Activated T-helper 1 cell treated with Interleukin-2 at 50 U/mL for 16 hours (primary cell): ENCODE data around the gene RNASE4.

ENCODE experiments used
- DNase-seq: peaks from one replicate; pipeline ENCODE4 v3.0.0-alpha.2; 2020; ENCODE audit warnings: low read depth

The RNASE4 gene

GRCh38 chr14:20675669-20676068, 8.7 kb upstream of the RNASE4 start:
- no peak for DNase-seq

GRCh38 chr14:20676072-20676471, 8.3 kb upstream of the RNASE4 start:
- no peak for DNase-seq

DNA sequence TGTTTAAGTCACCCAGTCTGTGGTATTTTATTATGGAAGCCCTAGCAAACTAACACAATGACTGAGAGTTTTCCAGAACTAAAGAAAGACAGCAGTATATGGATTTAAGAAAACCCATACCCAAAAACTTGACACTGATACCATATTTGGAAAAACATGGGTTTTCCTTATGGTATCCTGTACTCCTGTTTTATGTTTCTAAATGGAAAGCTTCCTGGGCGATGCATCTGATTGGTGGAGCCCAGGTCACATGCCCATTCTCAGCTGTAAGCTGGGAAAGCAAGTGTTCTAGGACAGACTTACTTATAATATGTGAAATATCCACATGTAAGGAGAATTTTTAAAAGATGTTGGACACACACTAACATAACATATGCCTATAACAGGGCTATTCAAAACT, 4.5 kb upstream of the RNASE4 start:
- DNase-seq = no peak

DNA sequence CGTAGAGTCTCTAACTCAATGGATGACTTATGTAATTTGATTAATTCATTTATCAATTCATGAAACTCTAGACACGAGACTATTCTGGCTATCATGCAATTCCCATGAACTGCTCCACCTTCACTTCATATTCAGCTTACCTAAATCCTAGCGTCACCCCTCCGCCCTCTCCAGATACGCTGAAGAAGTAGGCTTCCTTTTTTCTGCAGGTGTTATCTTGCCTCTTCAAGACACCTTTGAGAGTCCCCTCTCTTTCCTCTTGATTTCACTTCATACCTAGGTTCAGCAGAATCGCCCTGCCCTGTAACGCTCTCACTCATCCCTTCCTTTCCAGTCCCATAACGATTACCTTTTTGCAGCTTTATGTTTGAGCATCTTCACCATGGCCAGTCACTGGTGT, 4.0 kb upstream of the RNASE4 start:
- DNase-seq = no peak

DNA sequence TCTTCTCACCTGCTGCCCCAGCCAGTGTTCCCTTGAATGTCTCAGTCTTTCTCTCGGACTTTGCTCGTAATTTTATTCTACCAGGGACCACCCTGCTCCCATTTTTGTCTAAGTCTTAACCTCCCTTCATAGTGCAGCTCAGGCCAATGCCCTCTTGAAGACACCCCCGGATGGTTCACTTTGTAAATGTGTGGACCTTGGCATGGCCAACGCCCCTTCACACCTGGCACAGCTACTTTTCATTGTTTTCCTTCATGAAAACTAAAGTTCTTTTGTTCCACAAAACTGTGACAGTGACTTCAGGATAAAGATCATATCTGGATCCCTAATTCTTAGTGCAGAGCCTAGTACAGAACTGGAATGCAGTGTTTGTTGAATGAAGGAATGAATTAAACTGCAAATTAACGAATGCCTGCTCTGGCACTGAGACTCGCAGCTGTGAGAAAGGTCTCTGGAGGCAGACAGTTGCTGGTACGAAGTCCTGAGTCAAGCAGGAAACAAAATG, 3.5 kb upstream of the RNASE4 start:
- no peak for DNase-seq

GRCh38 chr14:20681348-20682126, 2.8 kb upstream of the RNASE4 start:
- peak; percentile 67 for DNase-seq

DNA sequence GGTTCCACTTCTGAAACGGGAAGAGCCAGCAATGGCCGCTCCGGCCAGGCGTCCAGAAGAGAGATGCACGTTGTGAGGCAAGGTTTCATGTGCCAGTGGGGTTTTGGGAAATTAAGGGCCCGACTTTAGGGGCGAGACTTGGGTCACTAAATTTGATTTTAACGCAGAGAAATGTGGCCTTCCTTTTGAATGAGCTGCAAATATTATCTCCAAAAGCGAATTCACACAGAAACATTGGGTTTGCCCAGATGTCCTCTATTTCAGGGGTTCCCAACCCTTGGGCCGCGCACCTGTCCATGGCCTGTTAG, 2.3 kb upstream of the RNASE4 start:
- no peak for DNase-seq

DNA sequence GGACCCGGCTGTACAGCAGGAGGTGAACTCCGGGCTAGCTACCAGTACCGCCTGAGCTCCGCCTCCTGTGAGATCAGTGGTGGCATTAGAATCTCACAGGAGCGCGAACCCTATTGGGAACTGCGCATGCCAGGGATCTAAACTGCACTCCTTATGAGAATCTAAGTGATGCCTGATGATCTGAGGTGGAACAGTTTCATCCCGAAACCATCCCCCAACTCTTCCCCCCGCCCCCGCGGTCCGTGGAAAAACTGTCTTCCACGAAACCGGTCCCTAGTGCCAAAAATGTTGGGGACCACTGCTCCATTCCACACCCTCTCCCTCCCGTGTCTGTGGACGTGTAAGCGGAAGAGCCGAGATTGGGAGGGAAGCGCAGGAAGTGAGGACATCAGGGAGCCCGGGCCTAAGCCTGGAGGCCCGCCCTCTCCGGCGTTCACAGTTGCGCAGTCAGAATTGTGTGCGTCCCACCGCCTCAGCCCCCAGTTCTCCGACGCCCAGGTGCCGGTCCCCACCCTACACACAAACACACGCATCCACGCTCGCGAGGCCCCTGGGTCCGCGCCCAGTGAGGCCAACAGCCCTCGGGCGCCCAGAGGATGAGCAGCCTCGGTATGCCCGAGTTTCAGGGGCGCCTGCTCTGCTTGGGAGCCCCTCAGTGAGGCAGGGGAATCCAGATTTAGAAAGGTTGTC, 1.8 kb upstream of the RNASE4 start:
- peak; percentile 66 for DNase-seq

GRCh38 chr14:20683125-20683890, 1.1 kb upstream of the RNASE4 start:
- DNase-seq = peak; percentile 42

- no peak for DNase-seq
These were observed 499 bp downstream of the RNASE4 start for GRCh38 chr14:20684662-20685456.

DNA sequence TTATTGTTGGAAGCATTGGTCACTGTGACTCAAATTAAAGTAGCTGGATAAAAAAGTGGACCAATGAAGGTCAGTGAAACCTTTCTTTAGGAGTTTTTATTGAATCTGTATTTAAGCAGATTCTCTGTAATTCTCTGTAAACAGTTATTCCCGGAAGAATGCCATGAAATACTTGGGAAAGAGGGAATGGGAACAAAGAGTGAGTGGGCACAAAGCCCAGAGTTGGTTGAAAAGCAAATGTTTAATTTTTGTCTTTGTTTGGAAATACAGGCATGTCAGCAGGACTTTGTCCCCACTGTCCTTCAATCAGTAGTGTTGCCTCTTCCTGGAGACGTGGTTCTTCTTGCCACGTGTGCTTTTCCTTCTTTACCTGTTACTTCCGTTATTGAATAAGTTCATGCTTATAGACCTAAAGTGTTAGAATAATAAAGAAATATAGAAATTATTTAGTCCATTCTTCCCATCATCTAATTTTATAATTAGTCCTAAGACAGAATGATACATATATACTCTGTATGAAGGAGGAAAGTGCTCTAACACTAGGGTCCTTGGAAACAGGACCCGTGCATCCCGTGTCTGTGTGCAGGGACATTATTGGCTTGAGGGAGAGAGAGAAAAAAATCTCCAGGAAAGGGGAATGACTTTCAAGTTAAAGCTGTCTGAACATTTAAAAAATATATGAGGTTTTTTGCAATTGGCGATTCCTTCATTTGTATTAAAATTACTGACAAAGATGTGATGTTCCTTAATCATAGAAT, 2.2 kb downstream of the RNASE4 start:
- DNase-seq = no peak

DNA sequence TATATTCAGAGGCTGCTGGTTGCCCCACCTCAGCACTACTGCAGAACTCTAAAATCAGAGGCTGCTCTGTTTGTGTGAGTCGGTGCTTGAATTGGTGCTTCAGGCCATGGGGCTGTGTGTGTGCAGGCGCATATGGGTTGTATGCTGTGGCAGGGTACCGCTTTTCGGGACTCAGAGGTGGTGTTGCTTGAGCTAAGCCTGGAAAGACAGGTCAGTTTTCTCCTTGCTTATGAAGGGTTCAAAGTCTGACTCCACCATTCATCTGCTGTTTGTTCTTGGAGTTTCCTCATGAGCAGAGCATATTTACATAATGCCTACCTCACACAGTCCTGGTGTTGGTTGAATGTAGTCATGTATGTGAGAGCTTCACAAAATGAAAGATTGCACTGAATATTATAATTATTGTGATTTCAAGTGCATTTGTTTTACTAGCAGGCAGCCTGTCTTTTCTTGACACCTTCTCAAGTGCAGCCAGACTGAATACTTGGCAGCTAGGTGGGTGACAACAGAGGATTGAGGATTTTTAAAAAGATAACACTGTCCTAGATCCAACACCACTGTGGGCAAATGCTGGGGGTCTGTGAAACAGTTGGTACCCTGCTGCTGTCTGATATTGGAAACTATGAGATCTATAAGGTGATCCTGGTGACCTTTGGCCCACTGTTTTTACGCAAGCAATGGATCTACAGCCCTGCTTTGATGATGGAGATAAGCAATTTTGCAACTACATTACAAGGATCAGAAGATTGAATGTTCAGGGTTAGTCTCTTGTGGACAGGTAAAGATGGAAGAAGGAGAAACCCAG, 3.2 kb downstream of the RNASE4 start:
- no peak for DNase-seq

DNA sequence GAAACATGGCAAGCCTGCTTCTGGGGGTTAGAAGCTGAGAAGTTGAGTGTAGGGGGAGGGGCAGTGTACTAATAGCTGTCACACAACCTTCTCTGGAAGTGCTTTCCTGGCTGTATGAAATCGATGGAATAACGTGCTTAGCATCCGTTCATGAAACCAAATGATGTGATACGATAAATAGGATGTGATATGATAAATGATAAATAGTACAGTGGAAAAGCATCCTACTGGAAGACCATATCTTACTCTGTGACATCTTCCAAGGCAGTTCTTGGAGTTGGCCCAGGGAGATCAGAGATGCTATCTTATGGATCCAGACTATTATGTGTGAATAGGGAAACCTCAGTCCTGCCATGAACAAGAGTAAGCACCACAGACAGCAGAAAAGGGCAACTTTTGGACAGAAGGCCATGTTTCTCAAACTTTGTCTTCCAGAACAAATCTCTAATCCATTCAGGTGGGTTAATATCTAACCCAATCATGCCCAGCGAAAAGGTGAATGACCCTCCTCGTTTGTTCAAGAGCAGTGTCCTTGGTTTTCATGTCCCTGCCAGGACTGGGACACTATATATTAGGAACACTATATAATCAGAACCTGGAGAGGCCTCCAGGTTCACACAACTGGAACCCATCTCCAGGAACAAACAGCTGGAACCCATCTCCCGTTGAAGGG, 3.9 kb downstream of the RNASE4 start, which contains the start of gene ANG:
Gene ANG (plus strand): TSS at position 598 of the 673 bp plus-strand sequence. CDS start 4,801 bp downstream, outside the sequence.
- DNase-seq = no peak

DNA sequence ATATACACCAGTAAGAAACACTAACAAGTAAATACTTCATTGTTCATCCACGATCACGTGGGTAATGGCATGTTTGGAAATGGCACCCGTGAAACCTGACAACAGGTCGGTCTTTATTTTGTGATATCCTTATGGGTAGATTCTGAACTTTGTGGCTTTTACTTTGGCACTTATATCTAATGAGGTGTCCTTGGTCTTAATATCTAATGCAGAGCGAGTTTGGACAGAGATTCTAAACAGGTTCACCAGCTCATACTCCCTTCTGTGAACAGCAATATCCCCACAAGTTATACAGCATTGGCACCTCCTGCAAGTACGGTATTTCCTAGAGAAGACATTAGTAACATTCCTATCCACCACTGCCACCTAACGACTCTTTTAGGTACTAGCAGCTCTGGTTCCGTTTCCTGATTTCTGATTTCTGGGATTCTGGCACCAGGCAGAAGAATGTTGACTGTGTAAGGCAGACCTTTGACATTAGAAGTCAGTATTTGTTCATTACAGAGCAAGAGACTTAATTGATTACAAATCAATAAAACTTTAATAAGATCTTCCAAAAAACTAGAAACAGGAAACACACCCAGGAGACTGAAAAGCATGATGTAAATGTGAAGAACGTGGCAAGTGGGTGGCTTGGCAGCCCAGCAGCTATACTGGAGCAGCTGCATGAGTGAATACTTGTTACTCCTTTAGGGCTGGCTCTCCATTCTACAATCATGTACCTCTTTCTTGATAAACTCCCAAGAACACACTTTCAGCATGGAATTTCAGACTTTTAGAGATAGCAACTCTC, 6.7 kb downstream of the RNASE4 start:
- DNase-seq = no peak

DNA sequence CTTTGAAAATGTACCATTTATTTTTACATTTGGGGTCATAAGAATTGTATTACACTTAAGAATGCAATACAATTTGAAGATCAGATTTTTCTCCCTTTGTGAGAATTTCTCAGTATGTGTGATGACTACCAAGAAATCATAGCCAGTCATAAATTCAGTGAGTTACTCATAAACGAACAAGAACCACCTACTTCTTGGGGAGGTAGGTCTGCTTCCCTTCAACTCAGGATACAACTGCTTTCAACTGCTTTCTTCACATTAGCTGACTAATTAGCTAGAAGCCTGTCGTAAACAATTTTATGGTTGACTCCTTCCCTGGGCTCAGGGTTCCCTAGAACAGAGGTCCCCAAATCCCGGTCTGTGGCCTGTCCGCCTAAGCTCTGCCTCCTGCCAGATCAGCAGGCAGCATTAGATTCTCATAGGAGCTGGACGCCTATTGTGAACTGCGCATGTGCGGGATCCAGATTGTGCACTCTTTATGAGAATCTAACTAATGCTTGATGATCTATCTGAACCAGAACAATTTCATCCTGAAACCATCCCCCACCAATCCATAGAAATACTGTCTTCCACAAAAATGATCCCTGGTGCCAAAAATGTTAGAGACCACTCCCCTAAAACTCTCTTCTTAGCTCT, 7.9 kb downstream of the RNASE4 start:
- no peak for DNase-seq

- DNase-seq = no peak
These were observed 12.4 kb downstream of the RNASE4 start for GRCh38 chr14:20696764-20697163.

DNA sequence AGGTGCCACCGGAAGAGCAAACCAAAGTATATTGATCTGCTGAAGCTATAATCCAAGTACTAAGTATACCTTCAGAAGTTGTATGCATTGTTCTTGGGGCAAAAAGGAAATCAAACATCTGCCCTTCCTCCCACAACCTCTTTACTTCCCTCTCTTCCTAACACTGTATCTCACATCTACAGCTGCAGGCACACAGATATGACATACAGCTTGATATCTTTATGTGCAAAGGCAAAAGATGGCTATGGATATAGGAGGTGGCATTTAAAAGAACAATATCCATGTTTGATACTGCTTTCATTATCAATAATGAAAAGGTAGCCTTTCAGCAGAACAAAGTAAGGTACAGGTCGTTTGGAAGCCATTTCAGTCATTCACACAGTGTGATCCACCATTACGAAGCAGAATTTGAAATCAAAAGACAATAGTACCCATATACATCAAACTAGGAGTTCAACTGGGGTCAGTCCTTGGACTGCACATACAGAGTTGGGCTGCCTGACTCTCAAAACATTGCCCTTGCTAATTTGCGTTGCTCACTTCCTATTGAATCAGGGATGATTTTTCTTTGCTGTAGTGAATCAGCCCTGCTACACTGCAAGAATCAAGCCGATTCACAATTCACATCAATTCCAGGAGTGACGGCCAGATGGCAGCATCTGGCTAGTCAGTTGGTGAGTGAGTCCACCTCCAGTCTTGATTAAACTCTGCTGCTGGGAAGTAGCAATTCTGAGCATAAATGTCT, 13.1 kb downstream of the RNASE4 start:
- DNase-seq = peak; percentile 30

GRCh38 chr14:20698018-20698329, 13.6 kb downstream of the RNASE4 start:
- DNase-seq = no peak
